Erythroblast (primary cell): Measurements from ENCODE around the gene RXRG.

Experiments used
- GATA1 ChIP-seq: IDR thresholded peaks from 2 replicates; pipeline ENCODE4 v1.6.1; 2011; ENCODE audit warnings: low read depth, mild to moderate bottlenecking, control low read depth, low read length, moderate library complexity
- POLR2A ChIP-seq: IDR thresholded peaks from 2 replicates; pipeline ENCODE4 v1.6.1; 2011; ENCODE audit warnings: mild to moderate bottlenecking, low read length

- no peak for TF ChIP-seq POLR2A
- no peak for TF ChIP-seq GATA1
Measured at GRCh38 chr1:165416876-165417275, 28.1 kb downstream of the RXRG start.
